ENCODE data around the gene CERS2.
"Not testable (repeated sequence)": the region's sequence is repeated elsewhere in the genome, so short reads cannot be mapped to it uniquely, and the experiment has no call there.

CERS2 gene

DNA sequence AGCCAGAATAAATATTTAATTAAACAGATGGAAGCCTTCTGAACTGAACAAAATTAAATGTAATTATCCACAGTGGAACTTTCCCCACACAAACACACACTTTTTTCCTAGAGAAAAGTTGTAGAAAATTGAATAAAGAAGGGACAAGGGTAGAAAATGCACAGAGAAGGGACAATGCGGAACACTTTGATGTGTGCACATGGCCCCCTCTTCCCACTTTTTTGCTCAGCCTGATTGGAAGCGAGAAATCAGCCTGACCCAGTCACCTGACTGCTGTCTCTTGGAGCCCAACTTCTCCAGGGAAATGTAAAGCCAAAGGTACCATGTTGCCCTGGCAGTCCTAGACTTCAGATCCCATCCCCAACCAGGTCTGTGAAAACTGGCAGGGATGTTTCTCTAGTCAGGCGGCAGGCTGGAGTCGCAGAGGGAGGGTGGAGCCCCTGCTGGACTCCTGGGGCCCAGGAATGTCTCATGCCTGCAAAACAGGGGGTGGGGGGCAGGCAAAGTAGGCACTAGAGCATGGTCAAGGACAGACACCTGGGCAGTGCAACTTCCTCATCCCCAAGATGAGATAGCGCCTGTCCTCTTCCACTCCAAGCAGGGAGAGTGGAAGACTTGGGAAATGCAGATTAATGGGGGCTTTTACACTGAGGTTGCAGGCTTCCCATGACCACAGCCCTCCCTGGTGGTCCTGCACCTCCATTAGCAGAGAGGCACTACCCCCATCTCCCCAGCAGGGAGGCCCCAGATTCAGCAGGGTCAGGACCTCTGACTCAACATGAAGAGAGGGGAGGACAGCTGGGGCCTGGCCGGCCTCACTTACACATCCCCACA lies 2.8 kb downstream of the CERS2 start:
- DNase-seq (ENCODE audit: extremely low read depth in 1 of 2, low read depth in 1 of 2): no peak

DNA sequence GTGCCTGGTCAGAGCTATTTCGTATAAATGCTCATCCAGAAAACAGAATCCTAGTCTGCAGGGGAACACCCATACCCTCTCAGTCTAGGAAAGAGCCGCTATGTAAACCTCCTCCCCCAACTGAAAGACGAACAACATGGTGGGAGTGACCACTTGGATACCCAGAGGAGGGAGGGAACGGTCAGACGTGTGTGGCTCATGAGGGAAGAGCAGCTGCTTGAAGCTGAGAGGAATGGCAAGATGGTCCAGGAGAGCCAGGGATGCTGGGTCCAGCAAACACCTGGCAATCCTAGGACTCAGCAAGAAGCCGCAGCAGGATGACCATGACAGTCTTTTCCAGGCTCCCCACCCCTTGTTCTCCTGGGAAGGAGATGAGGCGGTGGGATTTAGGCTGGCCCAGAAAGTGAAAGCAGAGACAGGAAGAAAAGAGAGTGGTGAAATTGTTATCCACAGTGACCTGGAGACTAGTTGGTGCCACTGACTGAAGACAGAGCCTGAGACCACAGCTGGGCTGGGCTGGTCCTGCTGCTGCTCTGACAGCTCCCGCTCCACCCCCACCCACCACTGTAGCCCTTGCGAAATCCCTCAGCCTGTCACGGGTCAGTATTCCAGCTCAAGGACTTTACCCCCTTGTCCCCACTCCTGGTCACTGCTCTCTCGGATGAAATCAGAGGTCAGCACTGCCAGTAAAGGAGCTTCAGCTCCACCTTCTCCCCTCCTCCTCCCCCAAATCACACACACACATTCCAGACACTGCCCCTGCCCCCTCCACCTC lies 3.6 kb downstream of the CERS2 start:
- DNase-seq (ENCODE audit: extremely low read depth in 1 of 2, low read depth in 1 of 2): no peak

DNA sequence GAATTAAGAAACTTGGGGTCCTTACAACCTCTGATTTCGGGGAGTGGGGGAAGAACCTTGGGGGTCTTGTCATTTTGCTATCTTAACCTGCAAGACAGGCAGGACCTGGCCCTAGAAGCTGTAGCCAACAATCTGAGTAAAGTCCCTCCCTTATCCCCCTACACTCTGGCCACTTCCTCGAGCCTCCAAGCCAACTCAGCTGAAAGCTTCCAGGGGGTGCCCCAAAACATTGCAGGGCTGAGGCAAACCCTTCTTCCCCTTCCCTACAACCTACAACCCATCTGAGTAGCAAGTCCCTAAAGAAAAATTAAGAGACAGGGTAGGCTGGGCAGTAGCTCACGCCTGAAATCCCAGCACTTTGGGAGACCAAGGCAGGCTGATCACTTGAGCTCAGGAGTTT lies 5.0 kb downstream of the CERS2 start:
- DNase-seq (ENCODE audit: extremely low read depth in 1 of 2, low read depth in 1 of 2): no peak

DNA sequence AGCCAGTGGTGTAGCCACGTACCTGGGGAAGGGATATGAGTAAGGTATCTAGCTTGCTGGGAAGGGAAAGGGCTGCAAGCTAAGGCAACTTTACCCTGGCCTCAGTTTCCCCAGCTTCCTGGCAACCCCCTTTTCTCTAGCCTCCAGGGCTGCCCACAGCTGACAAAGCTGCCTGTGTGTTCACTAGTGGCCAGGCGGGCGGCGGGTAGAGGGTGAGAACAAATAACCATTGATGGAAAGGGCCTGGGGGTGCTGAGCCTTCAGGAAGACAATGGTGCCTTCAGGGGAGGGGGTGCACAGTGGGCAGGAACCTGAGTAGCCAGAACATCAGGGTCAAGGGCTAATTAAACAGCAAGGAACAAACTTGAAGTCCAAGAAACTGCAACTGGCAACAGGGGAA lies 6.1 kb downstream of the CERS2 start:
- no peak for DNase-seq (ENCODE audit: extremely low read depth in 1 of 2, low read depth in 1 of 2)

DNA sequence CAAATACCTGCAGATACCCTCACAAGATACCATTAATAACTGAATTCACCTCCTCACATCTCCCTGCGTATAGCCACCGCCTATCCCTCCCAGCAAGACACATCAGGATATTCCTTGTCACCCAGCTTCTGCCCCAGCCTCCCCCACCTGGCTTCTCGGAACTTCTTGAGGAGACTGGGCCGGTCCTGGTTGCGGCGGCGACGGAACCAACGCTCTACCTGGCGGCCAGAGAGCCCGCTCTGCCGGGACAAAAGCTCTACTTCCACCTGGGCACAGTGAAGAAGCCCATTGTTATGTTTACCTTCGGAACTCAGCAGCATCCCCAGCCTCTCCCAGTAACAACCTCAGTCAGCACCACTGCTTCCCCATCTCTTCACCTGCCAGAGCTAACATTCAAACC lies 6.7 kb downstream of the CERS2 start:
- DNase-seq (ENCODE audit: extremely low read depth in 1 of 2, low read depth in 1 of 2): no peak

DNA sequence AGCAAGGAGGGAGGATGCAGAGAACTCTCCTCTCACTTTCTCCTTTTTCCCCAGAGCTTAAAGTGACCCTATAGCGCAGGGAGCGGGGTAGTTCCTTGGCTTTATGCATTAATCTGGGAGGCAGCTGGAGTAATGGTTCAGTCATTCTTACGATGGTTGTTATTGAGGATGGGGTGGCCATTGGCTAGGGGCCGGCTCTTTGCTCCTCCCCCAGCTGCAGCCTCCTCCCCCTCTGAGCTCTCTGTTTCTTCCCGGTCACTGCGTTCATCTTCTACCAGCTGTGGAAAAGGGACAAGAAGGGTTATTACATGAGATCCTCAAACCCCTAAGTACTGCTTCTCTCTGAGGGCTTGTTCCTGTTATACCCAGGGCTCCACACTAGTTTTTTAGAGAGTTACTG lies 8.6 kb downstream of the CERS2 start:
- DNase-seq (ENCODE audit: extremely low read depth in 1 of 2, low read depth in 1 of 2): no peak

- DNase-seq (ENCODE audit: extremely low read depth in 1 of 2, low read depth in 1 of 2): no peak
Measured at GRCh38 chr1:150965605-150966004, 9.0 kb downstream of the CERS2 start.

GRCh38 chr1:150964164-150964489 lies 10.5 kb downstream of the CERS2 start:
- no peak for DNase-seq (ENCODE audit: extremely low read depth in 1 of 2, low read depth in 1 of 2)

DNA sequence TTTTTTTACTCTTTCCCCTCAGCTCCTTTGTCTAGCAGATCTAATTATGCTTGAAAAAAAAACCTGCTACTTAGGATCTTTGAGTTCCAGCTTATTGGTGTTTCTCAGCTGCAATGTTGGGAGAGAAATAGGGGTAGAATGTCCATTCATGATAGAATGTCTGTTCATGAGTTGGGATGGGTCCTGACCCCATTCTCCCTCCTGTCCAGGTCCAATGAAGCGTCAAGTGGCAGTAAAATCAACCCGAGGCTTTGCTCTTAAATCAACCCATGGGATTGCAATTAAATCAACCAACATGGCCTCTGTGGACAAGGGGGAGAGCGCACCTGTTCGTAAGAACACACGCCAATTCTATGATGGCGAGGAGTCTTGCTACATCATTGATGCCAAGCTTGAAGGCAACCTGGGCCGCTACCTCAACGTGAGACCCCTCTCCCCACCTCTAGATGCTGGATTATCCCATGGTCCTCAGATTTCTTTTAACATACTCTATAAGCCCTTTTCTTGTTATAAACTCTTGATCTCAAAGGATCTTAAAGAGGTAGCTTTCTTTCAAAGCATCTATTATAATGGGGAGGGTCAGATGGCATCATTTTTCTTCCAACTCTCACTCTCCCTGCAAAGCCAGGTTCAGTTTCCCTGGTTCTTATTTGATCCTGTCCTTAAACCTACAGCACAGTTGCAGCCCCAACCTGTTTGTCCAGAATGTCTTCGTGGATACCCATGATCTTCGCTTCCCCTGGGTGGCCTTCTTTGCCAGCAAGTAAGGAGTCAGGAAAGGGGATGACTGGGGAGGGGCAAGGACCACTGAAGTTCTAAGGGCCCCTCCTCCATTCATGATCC lies 11.1 kb downstream of the CERS2 start:
- DNase-seq (ENCODE audit: extremely low read depth in 1 of 2, low read depth in 1 of 2): no peak

- no peak for DNase-seq (ENCODE audit: extremely low read depth in 1 of 2, low read depth in 1 of 2)
Measured at GRCh38 chr1:150961756-150962155, 12.9 kb downstream of the CERS2 start.

DNA sequence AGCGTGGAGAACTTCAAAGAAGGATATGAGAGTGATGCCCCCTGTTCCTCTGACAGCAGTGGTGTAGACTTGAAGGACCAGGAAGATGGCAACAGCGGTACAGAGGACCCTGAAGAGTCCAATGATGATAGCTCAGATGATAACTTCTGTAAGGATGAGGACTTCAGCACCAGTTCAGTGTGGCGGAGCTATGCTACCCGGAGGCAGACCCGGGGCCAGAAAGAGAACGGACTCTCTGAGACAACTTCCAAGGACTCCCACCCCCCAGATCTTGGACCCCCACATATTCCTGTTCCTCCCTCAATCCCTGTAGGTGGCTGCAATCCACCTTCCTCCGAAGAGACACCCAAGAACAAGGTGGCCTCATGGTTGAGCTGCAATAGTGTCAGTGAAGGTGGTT lies 14.0 kb downstream of the CERS2 start:
- DNase-seq (ENCODE audit: extremely low read depth in 1 of 2, low read depth in 1 of 2): no peak

DNA sequence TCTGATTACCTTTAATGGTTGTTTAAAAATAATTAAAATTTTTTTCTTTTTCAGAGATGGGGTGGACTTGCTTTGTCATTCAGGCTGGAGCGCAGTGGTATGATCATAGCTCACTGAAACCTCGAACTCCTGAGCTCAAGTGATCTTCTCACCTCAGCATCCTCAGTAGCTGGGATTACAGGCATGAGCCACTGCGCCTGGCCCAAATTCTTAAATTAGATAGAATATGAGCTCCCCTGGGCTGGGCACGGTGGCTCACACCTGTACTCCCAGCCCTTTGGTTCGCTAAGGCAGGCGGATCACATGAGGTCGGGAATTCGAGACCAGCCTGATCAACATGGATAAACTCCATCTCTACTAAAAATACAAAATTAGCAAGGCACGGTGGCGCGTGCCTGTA lies 17.0 kb downstream of the CERS2 start:
- no peak for DNase-seq (ENCODE audit: extremely low read depth in 1 of 2, low read depth in 1 of 2)

DNA sequence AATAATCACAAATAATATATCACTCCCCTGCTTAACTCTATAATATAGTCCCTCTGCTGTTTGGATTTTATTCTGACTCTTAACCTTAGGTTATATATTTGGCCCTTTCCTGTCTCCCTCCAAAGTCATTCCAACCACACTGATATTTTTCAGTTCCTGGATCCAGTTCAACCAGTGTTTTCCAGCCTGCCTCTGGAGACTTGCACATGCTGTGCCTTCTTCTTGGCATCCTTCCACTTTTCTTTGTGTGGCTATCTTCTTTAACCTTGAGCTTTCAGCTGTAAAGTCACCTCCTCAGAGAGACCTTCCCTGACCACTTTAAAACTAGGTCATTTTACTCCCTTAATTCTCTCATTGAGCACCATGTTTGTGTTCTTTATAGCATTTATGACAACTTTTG lies 19.4 kb downstream of the CERS2 start:
- DNase-seq (ENCODE audit: extremely low read depth in 1 of 2, low read depth in 1 of 2): no peak

- DNase-seq (ENCODE audit: extremely low read depth in 1 of 2, low read depth in 1 of 2): no peak
Measured at GRCh38 chr1:150954708-150955107, 19.9 kb downstream of the CERS2 start.

DNA sequence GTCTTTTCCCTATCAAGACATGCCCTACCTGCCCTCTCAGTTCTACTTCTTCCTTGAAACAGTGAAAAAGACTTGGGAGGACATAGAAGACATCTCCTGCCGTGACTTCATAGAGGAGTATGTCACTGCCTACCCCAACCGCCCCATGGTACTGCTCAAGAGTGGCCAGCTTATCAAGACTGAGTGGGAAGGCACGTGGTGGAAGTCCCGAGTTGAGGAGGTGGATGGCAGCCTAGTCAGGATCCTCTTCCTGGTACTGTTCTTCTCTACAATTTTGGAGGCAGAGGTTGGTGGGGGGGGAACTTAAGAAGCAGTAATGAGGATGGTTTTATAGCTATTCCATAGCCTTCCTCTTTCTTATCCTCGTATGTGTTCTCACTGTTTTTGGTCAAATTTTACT lies 29.8 kb downstream of the CERS2 start:
- no peak for DNase-seq (ENCODE audit: extremely low read depth in 1 of 2, low read depth in 1 of 2)

DNA sequence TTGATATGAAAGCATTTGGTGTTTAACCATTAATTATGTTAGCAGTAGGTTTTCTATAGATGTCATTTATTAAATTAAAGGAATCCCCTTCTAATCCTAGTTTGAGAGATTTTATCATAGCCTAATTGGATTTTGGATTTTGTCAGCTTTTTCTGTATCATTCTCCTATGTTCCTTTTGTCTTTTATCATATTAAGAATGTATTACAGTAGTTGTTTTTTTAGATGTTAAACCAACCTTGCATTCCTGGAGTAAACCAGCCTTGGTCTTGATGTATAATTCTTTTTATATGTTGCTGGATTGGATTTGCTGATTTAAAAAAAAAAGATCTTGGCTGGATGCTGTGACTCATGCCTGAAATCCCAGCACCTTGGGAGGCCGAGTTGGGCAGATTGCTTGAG lies 42.9 kb downstream of the CERS2 start:
- no peak for DNase-seq (ENCODE audit: extremely low read depth in 1 of 2, low read depth in 1 of 2)

DNA sequence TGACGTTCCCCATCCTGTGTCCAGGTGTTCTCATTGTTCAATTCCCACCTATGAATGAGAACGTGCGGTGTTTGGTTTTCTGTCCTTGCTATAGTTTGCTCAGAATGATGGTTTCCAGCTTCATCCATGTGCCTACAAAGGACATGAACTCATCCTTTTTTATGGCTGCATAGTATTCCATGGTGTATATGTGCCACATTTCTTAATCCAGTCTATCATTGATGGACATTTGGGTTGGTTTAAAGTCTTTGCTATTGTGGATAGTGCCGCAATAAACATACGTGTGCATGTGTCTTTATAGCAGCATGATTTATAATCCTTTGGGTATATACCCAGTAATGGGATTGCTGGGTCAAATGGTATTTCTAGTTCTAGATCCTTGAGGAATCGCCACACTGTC lies 45.9 kb downstream of the CERS2 start:
- not testable (repeated sequence) for DNase-seq (ENCODE audit: extremely low read depth in 1 of 2, low read depth in 1 of 2)

GRCh38 chr1:150928286-150928685 lies 46.3 kb downstream of the CERS2 start:
- DNase-seq (ENCODE audit: extremely low read depth in 1 of 2, low read depth in 1 of 2): no peak

GRCh38 chr1:150927624-150928023 lies 47.0 kb downstream of the CERS2 start:
- DNase-seq (ENCODE audit: extremely low read depth in 1 of 2, low read depth in 1 of 2): no peak

DNA sequence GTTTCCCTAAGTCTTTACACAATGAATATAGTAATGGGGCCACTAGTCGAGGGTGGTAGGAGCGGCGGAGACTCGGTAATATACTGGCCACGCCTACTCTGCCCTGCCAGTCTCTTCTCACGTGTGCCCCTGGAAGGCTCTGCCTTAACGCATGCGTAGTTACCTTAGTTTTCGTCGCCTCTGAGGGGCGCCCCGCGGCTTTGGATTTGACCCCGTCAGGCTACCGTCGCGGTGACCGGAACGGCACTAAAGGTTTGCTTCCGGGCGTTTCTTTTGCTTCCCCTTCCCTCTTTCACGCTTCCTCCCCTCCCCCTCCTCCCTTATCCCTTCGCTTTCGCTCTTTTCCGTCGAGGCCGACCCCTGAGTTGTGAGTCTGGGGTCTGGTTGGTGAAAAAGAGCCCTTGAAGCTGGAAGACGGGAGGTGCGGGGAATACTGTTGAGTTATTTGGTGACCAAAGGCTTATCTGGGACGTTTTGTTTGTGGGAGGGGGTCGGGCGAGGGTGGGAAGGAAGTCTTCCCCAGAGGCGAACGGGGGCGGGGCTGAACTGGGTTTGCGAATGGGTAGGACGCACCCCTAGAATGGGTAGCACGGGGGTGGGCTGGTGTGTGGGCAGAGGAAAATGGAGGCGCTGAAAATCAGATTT lies 48.4 kb downstream of the CERS2 start, which contains the start of gene SETDB1:
Gene SETDB1 (plus strand): TSS at position 267 of the 645 bp plus-strand sequence. CDS start 1,352 bp downstream, outside the sequence.
- DNase-seq (ENCODE audit: extremely low read depth in 1 of 2, low read depth in 1 of 2): peak; percentile 83 to 91

- no peak for DNase-seq (ENCODE audit: extremely low read depth in 1 of 2, low read depth in 1 of 2)
Measured at GRCh38 chr1:150925080-150925479, 49.6 kb downstream of the CERS2 start.

Data from activated CD8-positive, alpha-beta memory T cell treated with anti-CD3 and anti-CD28 coated beads for 1 hour (primary cell).